Activated CD4-positive, alpha-beta T cell treated with anti-CD3 and anti-CD28 coated beads, Interleukin-2, amount 10 ng/mL, durations not matched to agents 24 days and 14 days (primary cell): Measurements from ENCODE around the gene CDC16. TPM values are rescaled to one million over a fixed set of nuclear protein-coding genes. Genes with fewer than 3 reads are reported as not detected.
"Not testable (repeated sequence)": the region's sequence is repeated elsewhere in the genome, so short reads cannot be mapped to it uniquely, and the experiment has no call there.

ENCODE experiments used
- DNase-seq: peaks from one replicate; pipeline ENCODE4 v3.0.0; 2022
- H3K27ac Mint-ChIP-seq: one replicate; pipeline ENCODE4 v1.8.0; 2022; ENCODE audit warnings: mild to moderate bottlenecking, mixed read lengths
- H3K27me3 Mint-ChIP-seq: one replicate; pipeline ENCODE4 v1.8.0; 2022; ENCODE audit warnings: mixed read lengths
- H3K36me3 Mint-ChIP-seq: one replicate; pipeline ENCODE4 v1.8.0; 2022; ENCODE audit warnings: low read depth, mild to moderate bottlenecking, mixed read lengths
- H3K4me1 Mint-ChIP-seq: one replicate; pipeline ENCODE4 v1.8.0; 2021; ENCODE audit warnings: mixed read lengths
- H3K4me3 Mint-ChIP-seq: one replicate; pipeline ENCODE4 v1.8.0; 2022; ENCODE audit warnings: mild to moderate bottlenecking, moderate library complexity, mixed read lengths
- H3K9me3 Mint-ChIP-seq: one replicate; pipeline ENCODE4 v1.8.0; 2021; ENCODE audit warnings: mixed read lengths
- intact Hi-C: fragments of 100-400 bp; cut with micrococcal nuclease; formaldehyde crosslinking; loops from one replicate; pipeline ENCODE4 v1.15.1; 2023
- total RNA-seq: library from RNA; stranded (reverse); gene quantifications from 2 replicates; pipeline ENCODE4 v1.2.3, GENCODE V29; 2022

The CDC16 gene
- total RNA-seq, 1 donor from 2014 or later, result 85.4 TPM

GRCh38 chr13:114234266-114234644, 442 bp upstream of the CDC16 start:
- peak overlapping the region; percentile 92 for H3K4me3 Mint-ChIP-seq
- intact Hi-C loops, result loop anchor here (2.0 kb wide), 5 partner anchors 105 to 743 kb away; partner anchors contain the start of gene DCUN1D2

GRCh38 chr13:114235697-114236096, 1.0 kb downstream of the CDC16 start:
- peaks cover 17% of the 10 kb centered on the region for H3K4me1 Mint-ChIP-seq
- no peaks in the 10 kb centered on the region for H3K9me3 Mint-ChIP-seq
- H3K27ac Mint-ChIP-seq, result peak overlapping the region; percentile 92
- H3K4me3 Mint-ChIP-seq, result peak overlapping the region; percentile 92
- intact Hi-C loops, result loop anchor here (1.0 to 2.0 kb wide), 6 partner anchors 46 to 745 kb away; partner anchors contain the start of genes DCUN1D2 and UPF3A
- H3K36me3 Mint-ChIP-seq, result peaks cover 34% of the 10 kb centered on the region
- H3K27me3 Mint-ChIP-seq, result no peaks in the 10 kb centered on the region
- DNase-seq, result no peak

More at GRCh38 chr13:114234266-114234644, 442 bp upstream of the CDC16 start:
- peaks cover 17% of the 10 kb centered on the region for H3K4me1 Mint-ChIP-seq
- DNase-seq, result no peak
- H3K27me3 Mint-ChIP-seq, result peaks cover 4% of the 10 kb centered on the region
- H3K9me3 Mint-ChIP-seq, result no peaks in the 10 kb centered on the region
- peak overlapping the region; percentile 92 for H3K27ac Mint-ChIP-seq
- peaks cover 29% of the 10 kb centered on the region for H3K36me3 Mint-ChIP-seq

- Mint-ChIP-seq H3K4me1 (peaks cover 17% of the 10 kb centered on the region), H3K27me3 (no peaks in the 10 kb centered on the region), H3K9me3 (no peaks in the 10 kb centered on the region), H3K36me3 (peaks cover 37% of the 10 kb centered on the region), H3K4me3 (peak overlapping the region; percentile 92), H3K27ac (no peak overlapping the region)
- DNase-seq, result no peak
- intact Hi-C loops, result no loop called here
Measured at GRCh38 chr13:114236227-114236626, 1.5 kb downstream of the CDC16 start.

GRCh38 chr13:114237415-114238112, 2.9 kb downstream of the CDC16 start:
- H3K36me3 Mint-ChIP-seq, result peaks cover 51% of the 10 kb centered on the region
- intact Hi-C loops, result no loop called here
- no peaks in the 10 kb centered on the region for H3K9me3 Mint-ChIP-seq
- peak overlapping the region; percentile 16 for H3K27ac Mint-ChIP-seq
- DNase-seq, result no peak
- no peaks in the 10 kb centered on the region for H3K27me3 Mint-ChIP-seq
- peak overlapping the region; percentile 27 for H3K4me3 Mint-ChIP-seq
- H3K4me1 Mint-ChIP-seq, result peaks cover 19% of the 10 kb centered on the region

- no peaks in the 10 kb centered on the region for H3K9me3 Mint-ChIP-seq
- peaks cover 7% of the 10 kb centered on the region for H3K4me1 Mint-ChIP-seq
- no peak overlapping the region for H3K4me3 Mint-ChIP-seq
- no peak for DNase-seq
- H3K36me3 Mint-ChIP-seq, result peaks cover 75% of the 10 kb centered on the region
- no peak overlapping the region for H3K27ac Mint-ChIP-seq
- H3K27me3 Mint-ChIP-seq, result no peaks in the 10 kb centered on the region
- intact Hi-C loops, result no loop called here
Measured at GRCh38 chr13:114241918-114242317, 7.2 kb downstream of the CDC16 start.

GRCh38 chr13:114243971-114244370, 9.3 kb downstream of the CDC16 start:
- no peak overlapping the region for H3K27ac Mint-ChIP-seq
- H3K4me3 Mint-ChIP-seq, result no peak overlapping the region
- intact Hi-C loops, result no loop called here
- DNase-seq, result no peak
- no peaks in the 10 kb centered on the region for H3K9me3 Mint-ChIP-seq
- H3K4me1 Mint-ChIP-seq, result peaks cover 2% of the 10 kb centered on the region
- H3K27me3 Mint-ChIP-seq, result no peaks in the 10 kb centered on the region
- H3K36me3 Mint-ChIP-seq, result peaks cover 74% of the 10 kb centered on the region

GRCh38 chr13:114244637-114245036, 9.9 kb downstream of the CDC16 start:
- no peak overlapping the region for H3K27ac Mint-ChIP-seq

GRCh38 chr13:114248011-114248410, 13.3 kb downstream of the CDC16 start:
- no peak for DNase-seq
- Mint-ChIP-seq H3K36me3 (peaks cover 63% of the 10 kb centered on the region), H3K27me3 (no peaks in the 10 kb centered on the region), H3K27ac (no peak overlapping the region), H3K4me1 (peaks cover 2% of the 10 kb centered on the region), H3K9me3 (no peaks in the 10 kb centered on the region), H3K4me3 (no peak overlapping the region)
- intact Hi-C loops, result no loop called here

More at GRCh38 chr13:114244637-114245036, 9.9 kb downstream of the CDC16 start:
- Mint-ChIP-seq H3K4me1 (peaks cover 2% of the 10 kb centered on the region), H3K36me3 (peaks cover 70% of the 10 kb centered on the region), H3K27me3 (no peaks in the 10 kb centered on the region), H3K9me3 (no peaks in the 10 kb centered on the region), H3K4me3 (no peak overlapping the region)
- no peak for DNase-seq
- intact Hi-C loops, result no loop called here

- no peak for DNase-seq
- H3K36me3 Mint-ChIP-seq, result peaks cover 62% of the 10 kb centered on the region
- no peaks in the 10 kb centered on the region for H3K27me3 Mint-ChIP-seq
- no peak overlapping the region for H3K27ac Mint-ChIP-seq
- H3K4me3 Mint-ChIP-seq, result no peak overlapping the region
- no peaks in the 10 kb centered on the region for H3K9me3 Mint-ChIP-seq
- intact Hi-C loops, result no loop called here
- H3K4me1 Mint-ChIP-seq, result peaks cover 2% of the 10 kb centered on the region
Measured at GRCh38 chr13:114249077-114249476, 14.4 kb downstream of the CDC16 start.

- DNase-seq, H3K4me1 Mint-ChIP-seq, H3K27ac Mint-ChIP-seq, H3K27me3 Mint-ChIP-seq, intact Hi-C loops, H3K4me3 Mint-ChIP-seq, H3K9me3 Mint-ChIP-seq: not testable (repeated sequence)
- peaks cover 60% of the 10 kb centered on the region for H3K36me3 Mint-ChIP-seq
Measured at GRCh38 chr13:114251639-114252440, 17.1 kb downstream of the CDC16 start.

GRCh38 chr13:114256547-114256946, 21.9 kb downstream of the CDC16 start:
- Mint-ChIP-seq H3K9me3 (no peaks in the 10 kb centered on the region), H3K36me3 (peaks cover 66% of the 10 kb centered on the region), H3K4me1 (peaks cover 11% of the 10 kb centered on the region), H3K27ac (no peak overlapping the region), H3K27me3 (no peaks in the 10 kb centered on the region), H3K4me3 (no peak overlapping the region)
- intact Hi-C loops, result no loop called here
- DNase-seq, result no peak

GRCh38 chr13:114257014-114257413, 22.3 kb downstream of the CDC16 start:
- no peak overlapping the region for H3K4me3 Mint-ChIP-seq
- H3K36me3 Mint-ChIP-seq, result peaks cover 65% of the 10 kb centered on the region
- H3K9me3 Mint-ChIP-seq, result no peaks in the 10 kb centered on the region
- no peak for DNase-seq
- no peaks in the 10 kb centered on the region for H3K27me3 Mint-ChIP-seq
- peaks cover 13% of the 10 kb centered on the region for H3K4me1 Mint-ChIP-seq
- intact Hi-C loops, result no loop called here
- no peak overlapping the region for H3K27ac Mint-ChIP-seq

GRCh38 chr13:114258589-114258988, 23.9 kb downstream of the CDC16 start:
- peaks cover 21% of the 10 kb centered on the region for H3K4me1 Mint-ChIP-seq
- no peaks in the 10 kb centered on the region for H3K27me3 Mint-ChIP-seq
- H3K27ac Mint-ChIP-seq, result no peak overlapping the region
- no peaks in the 10 kb centered on the region for H3K9me3 Mint-ChIP-seq
- no peak for DNase-seq
- H3K36me3 Mint-ChIP-seq, result peaks cover 73% of the 10 kb centered on the region
- intact Hi-C loops, result no loop called here
- no peak overlapping the region for H3K4me3 Mint-ChIP-seq

- peaks cover 24% of the 10 kb centered on the region for H3K4me1 Mint-ChIP-seq
- intact Hi-C loops, result no loop called here
- no peak for DNase-seq
- no peak overlapping the region for H3K4me3 Mint-ChIP-seq
- H3K9me3 Mint-ChIP-seq, result no peaks in the 10 kb centered on the region
- H3K27ac Mint-ChIP-seq, result no peak overlapping the region
- peaks cover 70% of the 10 kb centered on the region for H3K36me3 Mint-ChIP-seq
- H3K27me3 Mint-ChIP-seq, result no peaks in the 10 kb centered on the region
Measured at GRCh38 chr13:114259374-114259773, 24.7 kb downstream of the CDC16 start.
